Stimulated activated CD8-positive, alpha-beta memory T cell treated with anti-CD3 and anti-CD28 coated beads, Interleukin-2, amount 100 ng/mL, for 48 hours (primary cell): ENCODE results near the gene RPP38.

ENCODE experiments used
- DNase-seq, 2 donors: peaks; one replicate each; pipeline ENCODE4 v3.0.0-alpha.2; 2020; ENCODE audit warnings: low read depth in 2 of 2

RPP38 gene

GRCh38 chr10:15097011-15097812 lies at the start of gene RPP38:
Gene RPP38 (plus strand): TSS chr10:15097355. CDS start chr10:15103315, 5,960 bp downstream.
- DNase-seq, result peak; percentile 97 to 98

- no peak for DNase-seq
Observed at GRCh38 chr10:15049533-15049932, 47.6 kb upstream of the RPP38 start.

- DNase-seq, result no peak
Observed at GRCh38 chr10:15052121-15052520, 45.0 kb upstream of the RPP38 start.

GRCh38 chr10:15053061-15053460 lies 44.1 kb upstream of the RPP38 start:
- no peak for DNase-seq

GRCh38 chr10:15058689-15059088 lies 38.5 kb upstream of the RPP38 start:
- no peak for DNase-seq

- DNase-seq, result no peak
Observed at GRCh38 chr10:15059914-15060313, 37.2 kb upstream of the RPP38 start.

- DNase-seq, result no peak
Observed at GRCh38 chr10:15060638-15061037, 36.5 kb upstream of the RPP38 start.

- no peak for DNase-seq
Observed at GRCh38 chr10:15067154-15067553, 30.0 kb upstream of the RPP38 start.

GRCh38 chr10:15068802-15069201 lies 28.4 kb upstream of the RPP38 start:
- no peak for DNase-seq

GRCh38 chr10:15069230-15069629 lies 27.9 kb upstream of the RPP38 start:
- no peak for DNase-seq

GRCh38 chr10:15072358-15072757 lies 24.8 kb upstream of the RPP38 start:
- no peak for DNase-seq

GRCh38 chr10:15075421-15075820 lies 21.7 kb upstream of the RPP38 start:
- DNase-seq, result no peak

GRCh38 chr10:15083674-15084501 lies 13.3 kb upstream of the RPP38 start:
- DNase-seq, result no peak

GRCh38 chr10:15084502-15084922 lies 12.6 kb upstream of the RPP38 start:
- DNase-seq, result no peak

- DNase-seq, result peak; percentile 75 to 79
Observed at GRCh38 chr10:15088428-15089261, 8.5 kb upstream of the RPP38 start, which contains the start of gene ACBD7. Gene ACBD7 (minus strand): TSS chr10:15088776. CDS start chr10:15088728, 48 bp downstream.

GRCh38 chr10:15091418-15091817 lies 5.7 kb upstream of the RPP38 start:
- no peak for DNase-seq

- DNase-seq, result no peak
Observed at GRCh38 chr10:15092855-15093408, 4.2 kb upstream of the RPP38 start.

- DNase-seq, result no peak
Observed at GRCh38 chr10:15096661-15097010, 519 bp upstream of the RPP38 start.

- no peak for DNase-seq
Observed at GRCh38 chr10:15099886-15100285, 2.7 kb downstream of the RPP38 start.

- no peak for DNase-seq
Observed at GRCh38 chr10:15103513-15103912, 6.4 kb downstream of the RPP38 start.

- peak; percentile 38 to 50 for DNase-seq
Observed at GRCh38 chr10:15106352-15107013, 9.3 kb downstream of the RPP38 start.
